Measurements from ENCODE around the gene ELMO1. TPM values are rescaled to one million over a fixed set of nuclear protein-coding genes. Genes with fewer than 3 reads are reported as not detected.
A peak's percentile ranks its signal among the peaks of the same experiment; 100 is the strongest.
"Not testable (repeated sequence)": the region's sequence is repeated elsewhere in the genome, so short reads cannot be mapped to it uniquely, and the experiment has no call there.

The ELMO1 gene
- polyA plus RNA-seq, 1 donor from 2014 or later: 86.5 TPM

DNA sequence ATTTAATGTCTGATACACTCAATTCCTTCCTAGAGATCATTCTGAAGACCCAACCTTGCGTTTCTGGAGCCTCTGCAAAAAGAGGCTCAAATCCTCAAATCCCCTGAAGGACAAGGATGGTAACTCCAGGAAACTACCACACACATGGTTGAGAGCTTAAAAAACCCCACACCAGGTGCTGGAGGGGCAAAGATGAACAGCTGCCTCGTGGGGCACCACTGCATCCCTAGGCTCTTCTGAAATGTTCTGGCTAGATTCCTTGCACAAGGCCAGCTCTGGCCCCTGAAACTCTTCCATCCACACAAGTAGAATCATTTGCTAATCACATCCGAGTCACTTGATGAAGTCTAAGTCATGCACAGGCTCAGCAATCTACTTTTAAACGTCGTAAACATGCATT is 286.6 kb downstream of the ELMO1 start:
- peak overlapping the region in 1 of 3 donors; percentile 21 for H3K27ac Mint-ChIP-seq
- no peaks in the 10 kb centered on the region for H3K4me1 Mint-ChIP-seq
- H3K4me3 Mint-ChIP-seq: peak overlapping the region in 1 of 4 donors; percentile 14
- no peaks in the 10 kb centered on the region for H3K27me3 Mint-ChIP-seq
- peaks cover 0 to 3% (median 2%) of the 10 kb centered on the region in 3 donors for H3K9me3 Mint-ChIP-seq
- H3K36me3 Mint-ChIP-seq: peaks cover 8% of the 10 kb centered on the region

- Mint-ChIP-seq H3K27me3 (no peaks in the 10 kb centered on the region), H3K4me1 (peaks cover 0 to 2% (median 0%) of the 10 kb centered on the region in 3 donors), H3K9me3 (peaks cover 2 to 3% (median 3%) of the 10 kb centered on the region in 3 donors), H3K4me3 (no peak overlapping the region), H3K27ac (no peak overlapping the region), H3K36me3 (peaks cover 14% of the 10 kb centered on the region)
Observed at GRCh38 chr7:37160656-37161055, 288.0 kb downstream of the ELMO1 start.

DNA sequence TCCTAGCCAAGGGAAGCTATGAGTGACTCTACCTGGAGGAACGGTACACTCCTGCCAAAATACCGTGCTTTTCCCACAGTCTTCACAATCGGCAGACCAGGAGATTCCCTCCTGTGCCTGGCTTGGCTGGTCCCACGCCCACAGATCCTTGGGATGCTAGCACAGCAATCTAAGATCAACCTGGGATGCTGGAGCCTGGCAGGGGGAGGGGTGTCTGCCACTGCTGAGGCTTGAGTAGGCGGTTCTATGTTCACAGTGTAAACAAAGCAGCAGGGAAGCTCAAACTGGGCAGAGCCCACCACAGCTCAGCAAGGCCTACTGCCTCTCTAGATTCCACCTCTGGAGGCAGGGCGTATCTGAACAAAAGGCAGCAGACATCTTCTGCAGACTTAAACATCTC is 295.3 kb downstream of the ELMO1 start:
- Mint-ChIP-seq H3K4me3 (no peak overlapping the region), H3K4me1 (peaks cover 2 to 7% (median 7%) of the 10 kb centered on the region in 3 donors), H3K27me3 (no peaks in the 10 kb centered on the region), H3K36me3 (peaks cover 11% of the 10 kb centered on the region), H3K27ac (no peak overlapping the region), H3K9me3 (peaks cover 0 to 4% (median 0%) of the 10 kb centered on the region in 3 donors)

GRCh38 chr7:37151741-37152413 is 296.8 kb downstream of the ELMO1 start:
- peaks cover 2 to 7% (median 7%) of the 10 kb centered on the region in 3 donors for H3K4me1 Mint-ChIP-seq
- peak overlapping the region in 1 of 3 donors; percentile 24 for H3K27ac Mint-ChIP-seq
- no peak overlapping the region for H3K4me3 Mint-ChIP-seq
- no peaks in the 10 kb centered on the region for H3K27me3 Mint-ChIP-seq
- H3K9me3 Mint-ChIP-seq: peaks cover 0 to 4% (median 2%) of the 10 kb centered on the region in 3 donors
- peaks cover 20% of the 10 kb centered on the region for H3K36me3 Mint-ChIP-seq

GRCh38 chr7:37150856-37151255 is 297.8 kb downstream of the ELMO1 start:
- H3K27me3 Mint-ChIP-seq: no peaks in the 10 kb centered on the region
- peaks cover 2 to 7% (median 7%) of the 10 kb centered on the region in 3 donors for H3K4me1 Mint-ChIP-seq
- peaks cover 22% of the 10 kb centered on the region for H3K36me3 Mint-ChIP-seq
- peaks cover 0 to 4% (median 2%) of the 10 kb centered on the region in 3 donors for H3K9me3 Mint-ChIP-seq
- no peak overlapping the region for H3K4me3 Mint-ChIP-seq
- no peak overlapping the region for H3K27ac Mint-ChIP-seq

- Mint-ChIP-seq H3K27me3 (no peaks in the 10 kb centered on the region), H3K4me1 (peaks cover 2 to 7% (median 5%) of the 10 kb centered on the region in 3 donors), H3K27ac (peak overlapping the region in 1 of 3 donors; percentile 29), H3K9me3 (peaks cover 0 to 2% (median 0%) of the 10 kb centered on the region in 3 donors), H3K4me3 (no peak overlapping the region), H3K36me3 (peaks cover 21% of the 10 kb centered on the region)
Observed at GRCh38 chr7:37150180-37150579, 298.5 kb downstream of the ELMO1 start.

GRCh38 chr7:37149773-37150124 is 298.9 kb downstream of the ELMO1 start:
- Mint-ChIP-seq H3K9me3 (peaks cover 0 to 2% (median 0%) of the 10 kb centered on the region in 3 donors), H3K36me3 (peaks cover 21% of the 10 kb centered on the region), H3K27ac (peak overlapping the region in 1 of 3 donors; percentile 29)

DNA sequence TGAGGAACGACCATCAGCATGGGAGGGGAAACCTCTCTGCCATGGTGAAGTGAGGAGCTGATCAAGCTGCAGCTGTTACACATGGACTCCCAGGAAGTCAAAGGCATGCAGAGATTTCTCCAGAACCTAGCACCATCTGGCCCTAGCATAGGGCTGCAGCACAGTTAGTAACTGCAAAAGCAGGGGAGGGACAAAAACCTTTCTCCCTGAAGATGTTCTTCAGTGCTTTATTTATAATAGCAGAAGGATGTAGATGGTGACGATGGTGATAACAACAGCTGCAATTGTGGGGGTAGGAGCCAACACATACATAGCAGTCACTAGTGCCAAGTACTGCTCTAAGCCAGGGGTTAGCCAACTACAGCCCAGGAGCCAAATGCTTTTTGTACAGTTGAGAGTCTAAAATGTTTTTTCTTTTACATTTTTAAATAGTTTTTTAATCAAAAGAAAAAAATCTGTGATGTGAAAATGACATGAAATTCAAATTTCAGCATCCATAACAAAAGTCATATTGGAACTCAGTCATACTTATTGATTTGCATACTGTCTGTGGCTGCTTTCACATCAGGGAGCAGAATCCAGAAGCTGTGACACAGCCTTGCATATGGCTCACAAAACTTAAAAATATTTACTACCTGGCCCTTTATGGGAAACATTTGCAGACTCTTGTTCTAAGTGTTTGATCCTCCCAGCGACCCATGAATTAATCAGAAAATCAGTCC is 299.5 kb downstream of the ELMO1 start:
- peaks cover 19% of the 10 kb centered on the region for H3K36me3 Mint-ChIP-seq
- H3K4me1 Mint-ChIP-seq: peaks cover 2 to 7% (median 5%) of the 10 kb centered on the region in 3 donors
- H3K9me3 Mint-ChIP-seq: peaks cover 0 to 2% (median 0%) of the 10 kb centered on the region in 3 donors
- H3K4me3 Mint-ChIP-seq: no peak overlapping the region
- H3K27me3 Mint-ChIP-seq: no peaks in the 10 kb centered on the region
- H3K27ac Mint-ChIP-seq: no peak overlapping the region

More at GRCh38 chr7:37149773-37150124, 298.9 kb downstream of the ELMO1 start:
- H3K4me3 Mint-ChIP-seq: no peak overlapping the region
- peaks cover 2 to 7% (median 5%) of the 10 kb centered on the region in 3 donors for H3K4me1 Mint-ChIP-seq
- H3K27me3 Mint-ChIP-seq: no peaks in the 10 kb centered on the region

GRCh38 chr7:37145682-37146081 is 303.0 kb downstream of the ELMO1 start:
- H3K27ac Mint-ChIP-seq: no peak overlapping the region
- H3K4me1 Mint-ChIP-seq: peaks cover 3 to 10% (median 4%) of the 10 kb centered on the region in 3 donors

DNA sequence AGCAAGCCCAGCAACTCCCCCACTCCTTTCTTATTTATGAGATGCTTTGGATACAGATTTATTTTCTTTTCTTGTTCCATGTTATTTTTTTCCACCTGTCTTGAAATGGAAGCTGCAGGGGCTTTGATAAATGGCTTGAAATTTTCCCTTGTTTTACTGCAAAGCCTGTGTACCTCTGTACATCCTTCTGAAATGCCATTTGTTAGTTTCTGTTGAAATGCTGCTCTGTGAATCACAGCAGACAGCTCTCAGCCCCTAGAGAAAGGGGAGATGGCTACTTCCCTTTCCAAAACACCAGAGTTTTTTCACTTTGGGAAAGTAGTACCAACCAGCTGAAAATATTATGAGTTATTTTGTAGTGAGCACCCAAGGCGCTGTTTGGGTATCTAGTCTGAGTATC is 304.2 kb downstream of the ELMO1 start:
- Mint-ChIP-seq H3K27ac (no peak overlapping the region), H3K36me3 (peaks cover 28% of the 10 kb centered on the region), H3K9me3 (peaks cover 2 to 24% (median 15%) of the 10 kb centered on the region in 3 donors), H3K4me1 (peaks cover 3 to 5% (median 4%) of the 10 kb centered on the region in 3 donors), H3K27me3 (no peaks in the 10 kb centered on the region), H3K4me3 (no peak overlapping the region)

More at GRCh38 chr7:37145682-37146081, 303.0 kb downstream of the ELMO1 start:
- Mint-ChIP-seq H3K9me3 (peaks cover 2 to 15% (median 8%) of the 10 kb centered on the region in 3 donors), H3K4me3 (no peak overlapping the region), H3K27me3 (no peaks in the 10 kb centered on the region), H3K36me3 (peaks cover 24% of the 10 kb centered on the region)

GRCh38 chr7:37142958-37143357 is 305.7 kb downstream of the ELMO1 start:
- peaks cover 3 to 11% (median 5%) of the 10 kb centered on the region in 3 donors for H3K4me1 Mint-ChIP-seq
- H3K4me3 Mint-ChIP-seq: no peak overlapping the region
- H3K36me3 Mint-ChIP-seq: peaks cover 26% of the 10 kb centered on the region
- no peak overlapping the region for H3K27ac Mint-ChIP-seq
- H3K9me3 Mint-ChIP-seq: peaks cover 2 to 28% (median 17%) of the 10 kb centered on the region in 3 donors
- no peaks in the 10 kb centered on the region for H3K27me3 Mint-ChIP-seq

DNA sequence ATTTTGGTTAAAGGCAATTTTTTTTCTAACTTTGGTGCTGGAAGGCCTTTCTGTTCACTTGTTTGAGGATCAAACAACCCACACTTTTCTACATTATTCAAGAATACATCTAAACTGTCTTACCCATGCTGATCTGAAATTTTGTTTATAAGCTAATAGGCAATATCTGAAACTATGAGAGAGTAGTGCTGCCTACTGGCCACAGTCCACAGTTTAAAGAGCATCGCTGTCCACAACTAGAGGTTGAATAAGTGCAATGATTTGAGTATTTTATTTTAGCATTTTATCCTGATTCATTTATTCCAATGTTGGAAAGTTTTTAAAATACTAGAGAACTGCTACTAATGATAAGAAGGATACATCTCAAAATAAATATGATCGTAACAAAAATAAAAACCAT is 306.9 kb downstream of the ELMO1 start:
- no peak overlapping the region for H3K4me3 Mint-ChIP-seq
- H3K36me3 Mint-ChIP-seq: peaks cover 28% of the 10 kb centered on the region
- H3K27ac Mint-ChIP-seq: no peak overlapping the region
- H3K27me3 Mint-ChIP-seq: no peaks in the 10 kb centered on the region
- H3K9me3 Mint-ChIP-seq: peaks cover 0 to 28% (median 18%) of the 10 kb centered on the region in 3 donors
- peaks cover 6 to 12% (median 8%) of the 10 kb centered on the region in 3 donors for H3K4me1 Mint-ChIP-seq

DNA sequence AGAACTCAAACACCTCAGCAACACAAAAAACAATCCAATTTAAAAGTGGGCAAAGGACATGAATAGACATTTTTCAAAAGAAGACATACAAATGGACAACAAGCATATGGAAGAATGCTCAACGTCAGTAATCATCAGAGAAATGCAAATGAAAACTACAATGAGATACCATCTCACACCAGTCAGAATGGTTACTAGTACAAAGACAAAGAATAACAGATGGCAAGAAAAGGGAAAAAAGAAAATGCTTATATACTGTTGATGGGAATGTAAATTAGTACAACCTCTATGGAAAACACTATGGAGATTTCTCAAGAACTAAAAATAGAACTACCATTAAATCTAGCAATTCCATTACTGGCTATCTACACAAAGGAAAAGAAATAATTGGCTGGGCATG is 314.8 kb downstream of the ELMO1 start:
- H3K9me3 Mint-ChIP-seq, H3K27me3 Mint-ChIP-seq, H3K4me3 Mint-ChIP-seq: not testable (repeated sequence)
- peaks cover 5 to 12% (median 8%) of the 10 kb centered on the region in 3 donors for H3K4me1 Mint-ChIP-seq
- peak overlapping the region in 1 of 3 donors; percentile 51 for H3K27ac Mint-ChIP-seq
- H3K36me3 Mint-ChIP-seq: peaks cover 33% of the 10 kb centered on the region

DNA sequence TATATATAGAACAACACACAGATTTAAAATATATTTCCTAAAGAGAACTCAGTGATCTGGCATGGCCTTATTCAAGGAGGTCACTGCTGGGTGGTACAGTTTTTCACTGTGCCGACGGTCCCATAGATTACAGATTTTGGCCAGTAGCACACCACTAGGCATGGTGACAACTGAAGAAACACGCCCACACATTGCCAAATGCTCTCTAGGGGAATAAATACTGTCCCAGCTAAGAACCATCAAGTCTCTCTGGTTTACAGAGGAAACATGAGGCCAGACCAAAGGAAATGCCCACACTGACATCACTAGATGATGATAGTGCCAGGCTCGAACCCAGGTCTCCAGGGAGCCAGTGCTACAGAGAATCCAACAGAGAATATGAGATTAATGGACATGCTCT is 316.8 kb downstream of the ELMO1 start:
- Mint-ChIP-seq H3K4me3 (no peak overlapping the region), H3K4me1 (peaks cover 0 to 13% (median 0%) of the 10 kb centered on the region in 3 donors), H3K27ac (no peak overlapping the region), H3K36me3 (peaks cover 36% of the 10 kb centered on the region), H3K9me3 (peaks cover 0 to 4% (median 0%) of the 10 kb centered on the region in 3 donors), H3K27me3 (no peaks in the 10 kb centered on the region)

GRCh38 chr7:37129035-37129425 is 319.6 kb downstream of the ELMO1 start:
- peaks cover 0 to 10% (median 0%) of the 10 kb centered on the region in 3 donors for H3K4me1 Mint-ChIP-seq
- no peaks in the 10 kb centered on the region for H3K27me3 Mint-ChIP-seq
- H3K9me3 Mint-ChIP-seq: peaks cover 0 to 4% (median 0%) of the 10 kb centered on the region in 3 donors
- peak overlapping the region in 1 of 3 donors; percentile 14 for H3K27ac Mint-ChIP-seq
- H3K4me3 Mint-ChIP-seq: no peak overlapping the region
- peaks cover 34% of the 10 kb centered on the region for H3K36me3 Mint-ChIP-seq

Measured in IgD-negative memory B cell (primary cell).